Tibial artery (tissue), 4 donors: ENCODE data around the gene PLCD4.

Experiments
- DNase-seq, 2 donors: peaks; one replicate each; pipeline ENCODE4 v3.0.0-alpha.2; 2019
- H3K27ac ChIP-seq, 2 donors: fragments of 200-600 bp; sonication (generic) in 1 of 2; 1 replicate in 1 of 2; 2 replicates in 1 of 2; pipeline ENCODE4 v1.5.1; 2018 to 2019; ENCODE audit warnings: mild to moderate bottlenecking in 1 of 2
- H3K27me3 ChIP-seq, 2 donors: fragments of 200-600 bp; sonication (generic) in 1 of 2; one replicate each; pipeline versions ENCODE4 v1.5.1 to v1.6.0; 2016 to 2019
- H3K36me3 ChIP-seq, 3 donors: fragments of 200-600 bp; sonication (generic) in 2 of 3; one replicate each; pipeline ENCODE4 v1.5.1; 2016 to 2019; ENCODE audit warnings: mild to moderate bottlenecking in 2 of 3
- H3K4me1 ChIP-seq, 4 donors: fragments of 200-600 bp; sonication (generic) in 2 of 4; 1 replicate in 3 of 4; 2 replicates in 1 of 4; pipeline ENCODE4 v1.5.1; 2016 to 2019
- H3K4me3 ChIP-seq, 2 donors: fragments of 200-600 bp; sonication (generic) in 1 of 2; 1 replicate in 1 of 2; 2 replicates in 1 of 2; pipeline ENCODE4 v1.5.1; 2018 to 2019; ENCODE audit warnings: mild to moderate bottlenecking in 2 of 2
- H3K9me3 ChIP-seq, 3 donors: fragments of 200-600 bp; sonication (generic) in 1 of 3; one replicate each; pipeline ENCODE4 v1.5.1; 2016 to 2019
- CTCF ChIP-seq, 2 experiments: fragments of 200-600 bp in 1 of 2; fragments of 450-650 bp in 1 of 2; IDR thresholded peaks; one replicate each; pipeline ENCODE4 v1.5.1; 2017 to 2019; ENCODE audit warnings: antibody characterized with exemption in 2 of 2, mild to moderate bottlenecking in 1 of 2, moderate library complexity in 1 of 2
- intact Hi-C: fragments of 100-400 bp; cut with DNase I; formaldehyde crosslinking; loops from one replicate; pipeline ENCODE4 v1.15.0; 2023; ENCODE audit warnings: low total_unique reads

The PLCD4 gene

GRCh38 chr2:218622606-218623365, 15.1 kb downstream of the PLCD4 start:
- intact Hi-C loops, result no loop called here
- no peak overlapping the region for H3K27ac ChIP-seq
- H3K4me3 ChIP-seq, result no peak overlapping the region
- no peaks in the 10 kb centered on the region for H3K4me1 ChIP-seq
- no peak for TF ChIP-seq CTCF (IDR thresholded peaks at IDR 0.05)
- H3K36me3 ChIP-seq, result no peaks in the 10 kb centered on the region
- no peaks in the 10 kb centered on the region for H3K9me3 ChIP-seq
- DNase-seq, result no peak
- H3K27me3 ChIP-seq, result no peaks in the 10 kb centered on the region

- intact Hi-C loops, result no loop called here
- Histone ChIP-seq H3K4me3 (no peak overlapping the region), H3K27me3 (no peaks in the 10 kb centered on the region), H3K36me3 (no peaks in the 10 kb centered on the region), H3K4me1 (no peaks in the 10 kb centered on the region), H3K27ac (no peak overlapping the region), H3K9me3 (no peaks in the 10 kb centered on the region)
- TF ChIP-seq CTCF (IDR thresholded peaks at IDR 0.05), result no peak
- no peak for DNase-seq
Measured at GRCh38 chr2:218623366-218623705, 15.6 kb downstream of the PLCD4 start.

- H3K9me3 ChIP-seq, result no peaks in the 10 kb centered on the region
- no peak overlapping the region for H3K4me3 ChIP-seq
- TF ChIP-seq CTCF (IDR thresholded peaks at IDR 0.05), result no peak
- no peaks in the 10 kb centered on the region for H3K4me1 ChIP-seq
- intact Hi-C loops, result no loop called here
- DNase-seq, result no peak
- H3K27me3 ChIP-seq, result no peaks in the 10 kb centered on the region
- no peaks in the 10 kb centered on the region for H3K36me3 ChIP-seq
- no peak overlapping the region for H3K27ac ChIP-seq
Measured at GRCh38 chr2:218626369-218626768, 18.7 kb downstream of the PLCD4 start.

- DNase-seq, result no peak
- H3K27ac ChIP-seq, result no peak overlapping the region
- no peak overlapping the region for H3K4me3 ChIP-seq
- no peaks in the 10 kb centered on the region for H3K9me3 ChIP-seq
- intact Hi-C loops, result no loop called here
- H3K27me3 ChIP-seq, result no peaks in the 10 kb centered on the region
- H3K4me1 ChIP-seq, result no peaks in the 10 kb centered on the region
- no peak for TF ChIP-seq CTCF (IDR thresholded peaks at IDR 0.05)
- H3K36me3 ChIP-seq, result no peaks in the 10 kb centered on the region
Measured at GRCh38 chr2:218627939-218628338, 20.2 kb downstream of the PLCD4 start.

- Histone ChIP-seq H3K27me3 (no peaks in the 10 kb centered on the region), H3K4me1 (no peaks in the 10 kb centered on the region), H3K4me3 (no peak overlapping the region), H3K27ac (no peak overlapping the region), H3K9me3 (no peaks in the 10 kb centered on the region), H3K36me3 (peaks cover 31 to 38% (median 37%) of the 10 kb centered on the region in 3 donors)
- intact Hi-C loops, result no loop called here
- DNase-seq, result no peak
- TF ChIP-seq CTCF (IDR thresholded peaks at IDR 0.05), result no peak
Measured at GRCh38 chr2:218631837-218632236, 24.1 kb downstream of the PLCD4 start.

GRCh38 chr2:218635719-218636118, 28.0 kb downstream of the PLCD4 start:
- Histone ChIP-seq H3K4me3 (no peak overlapping the region), H3K36me3 (peaks cover 66 to 77% (median 74%) of the 10 kb centered on the region in 3 donors)
- TF ChIP-seq CTCF (IDR thresholded peaks at IDR 0.05), result no peak

More at GRCh38 chr2:218635719-218636118, 28.0 kb downstream of the PLCD4 start:
- Histone ChIP-seq H3K9me3 (no peaks in the 10 kb centered on the region), H3K4me1 (no peaks in the 10 kb centered on the region), H3K27me3 (no peaks in the 10 kb centered on the region), H3K27ac (no peak overlapping the region)
- DNase-seq, result no peak
- intact Hi-C loops, result no loop called here
